Measurements from ENCODE around the gene RAD51B.

RAD51B gene

GRCh38 chr14:68634874-68635595 lies 815.5 kb downstream of the RAD51B start:
- TF ChIP-seq CTCF (IDR thresholded peaks at IDR 0.05; ENCODE audit: insufficient read depth, low read depth, low read length, missing control alignments): no peak
- no peak for DNase-seq (ENCODE audit: low read depth)
- no peak overlapping the region for H3K4me3 ChIP-seq (ENCODE audit: low read depth, low read length)

GRCh38 chr14:68636597-68636996 lies 817.0 kb downstream of the RAD51B start:
- H3K4me3 ChIP-seq (ENCODE audit: low read depth, low read length): no peak overlapping the region
- no peak for DNase-seq (ENCODE audit: low read depth)
- no peak for TF ChIP-seq CTCF (IDR thresholded peaks at IDR 0.05; ENCODE audit: insufficient read depth, low read depth, low read length, missing control alignments)

GRCh38 chr14:68637106-68638021 lies 817.8 kb downstream of the RAD51B start:
- no peak for DNase-seq (ENCODE audit: low read depth)
- no peak overlapping the region for H3K4me3 ChIP-seq (ENCODE audit: low read depth, low read length)
- no peak for TF ChIP-seq CTCF (IDR thresholded peaks at IDR 0.05; ENCODE audit: insufficient read depth, low read depth, low read length, missing control alignments)

GRCh38 chr14:68638141-68638999 lies 818.8 kb downstream of the RAD51B start:
- TF ChIP-seq CTCF (IDR thresholded peaks at IDR 0.05; ENCODE audit: insufficient read depth, low read depth, low read length, missing control alignments): no peak
- no peak for DNase-seq (ENCODE audit: low read depth)
- H3K4me3 ChIP-seq (ENCODE audit: low read depth, low read length): no peak overlapping the region

- H3K4me3 ChIP-seq (ENCODE audit: low read depth, low read length): no peak overlapping the region
- no peak for TF ChIP-seq CTCF (IDR thresholded peaks at IDR 0.05; ENCODE audit: insufficient read depth, low read depth, low read length, missing control alignments)
- no peak for DNase-seq (ENCODE audit: low read depth)
Measured at GRCh38 chr14:68639000-68639757, 819.6 kb downstream of the RAD51B start.

All from GM12865 (cell line).